ENCODE results near the gene TBKBP1. TPM values are rescaled to one million over a fixed set of nuclear protein-coding genes. Genes with fewer than 3 reads are reported as not detected.

The TBKBP1 gene
- 11.9 TPM for polyA plus RNA-seq (2013, experiment 1 of 2)
- 11.7 TPM for polyA plus RNA-seq (2013, experiment 2 of 2)

GRCh38 chr17:47693731-47694580 lies at the start of gene TBKBP1:
TBKBP1 (plus strand) TSS chr17:47694161; CDS start chr17:47696113, 1,952 bp downstream.
- peak within 1 kb of the TSS; percentile 89 for H3K9ac ChIP-seq (ENCODE audit: low read length)

GRCh38 chr17:47644324-47644723 lies 49.6 kb upstream of the TBKBP1 start:
- WGBS: 96% methylated on average over 5 of the region's 5 CpGs
- Histone ChIP-seq H3K23ac (ENCODE audit: low read length in 2 of 2) (no peak overlapping the region), H3K27ac (ENCODE audit: low read length, poor library complexity, severe bottlenecking) (no peak overlapping the region), H2BK120ac (ENCODE audit: low read depth, low read length) (no peak overlapping the region), H3K4me1 (ENCODE audit: control insufficient read depth, insufficient read depth, low read depth, low read length) (peaks cover 5% of the 10 kb centered on the region), H3K4me3 (ENCODE audit: insufficient read depth in 1 of 2, low read depth in 1 of 2, low read length in 2 of 2) (no peak overlapping the region), H3K27me3 (ENCODE audit: control insufficient read depth in 1 of 2, insufficient read depth in 1 of 2, low read length in 2 of 2) (no peaks in the 10 kb centered on the region), H2AK5ac (ENCODE audit: low read length, severe bottlenecking) (no peak overlapping the region), H4K91ac (ENCODE audit: low read length) (no peak overlapping the region), H3K4ac (ENCODE audit: low read depth in 1 of 2, low read length in 2 of 2) (no peak overlapping the region), H2BK5ac (ENCODE audit: low read depth, low read length, poor library complexity, severe bottlenecking) (no peak overlapping the region), H4K8ac (ENCODE audit: low read length) (no peak overlapping the region), H3K9ac (ENCODE audit: low read length) (no peak overlapping the region), H2BK15ac (ENCODE audit: low read depth, poor library complexity, severe bottlenecking) (no peak overlapping the region), H2AFZ (ENCODE audit: low read depth, low read length) (no peak overlapping the region), H3K79me1 (replicated peaks; ENCODE audit: low read length, poor library complexity, severe bottlenecking) (peaks cover 9% of the 10 kb centered on the region), H3K18ac (ENCODE audit: low read depth in 1 of 2, low read length in 2 of 2) (no peak overlapping the region), H3K4me2 (ENCODE audit: low read length, poor library complexity, severe bottlenecking) (no peak overlapping the region), H3K14ac (ENCODE audit: low read length in 2 of 2) (no peak overlapping the region), H2BK12ac (ENCODE audit: low read length in 2 of 2) (no peak overlapping the region), H3K36me3 (ENCODE audit: control insufficient read depth in 1 of 2, insufficient read depth in 2 of 2, low read depth in 1 of 2, low read length in 2 of 2) (no peaks in the 10 kb centered on the region), H3K9me3 (ENCODE audit: control insufficient read depth, low read length) (no peaks in the 10 kb centered on the region)
- no peak for DNase-seq

More at GRCh38 chr17:47693731-47694580, at the start of gene TBKBP1:
- Histone ChIP-seq H2BK120ac (ENCODE audit: low read depth, low read length) (peak within 1 kb of the TSS; percentile 93), H2BK15ac (ENCODE audit: low read depth, poor library complexity, severe bottlenecking) (peak within 1 kb of the TSS; percentile 95), H2BK12ac (ENCODE audit: low read length in 2 of 2) (peak within 1 kb of the TSS; percentile 63 to 89), H3K4ac (ENCODE audit: low read depth in 1 of 2, low read length in 2 of 2) (peak within 1 kb of the TSS; percentile 72 to 93), H2AK5ac (ENCODE audit: low read length, severe bottlenecking) (no peak within 1 kb of the TSS), H3K36me3 (ENCODE audit: control insufficient read depth in 1 of 2, insufficient read depth in 2 of 2, low read depth in 1 of 2, low read length in 2 of 2) (peaks cover 24% of the 10 kb centered on the region in 2 experiments), H3K79me1 (replicated peaks; ENCODE audit: low read length, poor library complexity, severe bottlenecking) (peaks cover 4% of the 10 kb centered on the region), H3K14ac (ENCODE audit: low read length in 2 of 2) (peak within 1 kb of the TSS; percentile 11 to 57), H4K8ac (ENCODE audit: low read length) (peak within 1 kb of the TSS; percentile 93), H3K27ac (ENCODE audit: low read length, poor library complexity, severe bottlenecking) (no peak within 1 kb of the TSS), H3K4me2 (ENCODE audit: low read length, poor library complexity, severe bottlenecking) (peak within 1 kb of the TSS; percentile 92), H3K27me3 (ENCODE audit: control insufficient read depth in 1 of 2, insufficient read depth in 1 of 2, low read length in 2 of 2) (no peaks in the 10 kb centered on the region), H3K23ac (ENCODE audit: low read length in 2 of 2) (peak within 1 kb of the TSS in 1 of 2 experiments; percentile 16), H4K91ac (ENCODE audit: low read length) (peak within 1 kb of the TSS; percentile 95), H3K4me1 (ENCODE audit: control insufficient read depth, insufficient read depth, low read depth, low read length) (peaks cover 25% of the 10 kb centered on the region), H2AFZ (ENCODE audit: low read depth, low read length) (no peak within 1 kb of the TSS), H3K4me3 (ENCODE audit: insufficient read depth in 1 of 2, low read depth in 1 of 2, low read length in 2 of 2) (peak within 1 kb of the TSS; percentile 79 to 86), H2BK5ac (ENCODE audit: low read depth, low read length, poor library complexity, severe bottlenecking) (peak within 1 kb of the TSS; percentile 47), H3K18ac (ENCODE audit: low read depth in 1 of 2, low read length in 2 of 2) (peak within 1 kb of the TSS; percentile 95 to 98), H3K9me3 (ENCODE audit: control insufficient read depth, low read length) (no peaks in the 10 kb centered on the region)
- under 1% methylated on average over 44 of the region's 87 CpGs for whole genome bisulfite sequencing
- peak; percentile 73 for DNase-seq

GRCh38 chr17:47649153-47649971 lies 44.6 kb upstream of the TBKBP1 start, which contains the start of gene KPNB1:
KPNB1 (plus strand) TSS chr17:47649919; CDS start chr17:47650245, 326 bp downstream.
- Histone ChIP-seq H2BK15ac (ENCODE audit: low read depth, poor library complexity, severe bottlenecking) (peak within 1 kb of the TSS; percentile 93), H3K27ac (ENCODE audit: low read length, poor library complexity, severe bottlenecking) (peak within 1 kb of the TSS; percentile 87), H2AFZ (ENCODE audit: low read depth, low read length) (peak within 1 kb of the TSS; percentile 49), H4K8ac (ENCODE audit: low read length) (peak within 1 kb of the TSS; percentile 93), H4K91ac (ENCODE audit: low read length) (peak within 1 kb of the TSS; percentile 93), H3K14ac (ENCODE audit: low read length in 2 of 2) (peak within 1 kb of the TSS in 1 of 2 experiments; percentile 93), H3K79me1 (replicated peaks; ENCODE audit: low read length, poor library complexity, severe bottlenecking) (peaks cover 9% of the 10 kb centered on the region), H3K4me3 (ENCODE audit: insufficient read depth in 1 of 2, low read depth in 1 of 2, low read length in 2 of 2) (peak within 1 kb of the TSS; percentile 89 to 95), H3K4me1 (ENCODE audit: control insufficient read depth, insufficient read depth, low read depth, low read length) (peaks cover 5% of the 10 kb centered on the region), H3K27me3 (ENCODE audit: control insufficient read depth in 1 of 2, insufficient read depth in 1 of 2, low read length in 2 of 2) (no peaks in the 10 kb centered on the region), H3K9me3 (ENCODE audit: control insufficient read depth, low read length) (no peaks in the 10 kb centered on the region), H2BK120ac (ENCODE audit: low read depth, low read length) (peak within 1 kb of the TSS; percentile 90), H2AK5ac (ENCODE audit: low read length, severe bottlenecking) (peak within 1 kb of the TSS; percentile 88), H2BK5ac (ENCODE audit: low read depth, low read length, poor library complexity, severe bottlenecking) (no peak within 1 kb of the TSS), H3K23ac (ENCODE audit: low read length in 2 of 2) (peak within 1 kb of the TSS in 1 of 2 experiments; percentile 70), H3K9ac (ENCODE audit: low read length) (peak within 1 kb of the TSS; percentile 95), H3K36me3 (ENCODE audit: control insufficient read depth in 1 of 2, insufficient read depth in 2 of 2, low read depth in 1 of 2, low read length in 2 of 2) (peaks cover 0 to 32% of the 10 kb centered on the region in 2 experiments), H3K4ac (ENCODE audit: low read depth in 1 of 2, low read length in 2 of 2) (peak within 1 kb of the TSS; percentile 94 to 97), H2BK12ac (ENCODE audit: low read length in 2 of 2) (peak within 1 kb of the TSS; percentile 25 to 83), H3K4me2 (ENCODE audit: low read length, poor library complexity, severe bottlenecking) (peak within 1 kb of the TSS; percentile 71), H3K18ac (ENCODE audit: low read depth in 1 of 2, low read length in 2 of 2) (peak within 1 kb of the TSS; percentile 96 to 98)
- peak; percentile 100 for DNase-seq
- WGBS: under 1% methylated on average over 67 of the region's 74 CpGs

All from mesenchymal stem cell (in vitro differentiated cells and primary cell).